ENCODE results near the gene KCNQ2.

DNA sequence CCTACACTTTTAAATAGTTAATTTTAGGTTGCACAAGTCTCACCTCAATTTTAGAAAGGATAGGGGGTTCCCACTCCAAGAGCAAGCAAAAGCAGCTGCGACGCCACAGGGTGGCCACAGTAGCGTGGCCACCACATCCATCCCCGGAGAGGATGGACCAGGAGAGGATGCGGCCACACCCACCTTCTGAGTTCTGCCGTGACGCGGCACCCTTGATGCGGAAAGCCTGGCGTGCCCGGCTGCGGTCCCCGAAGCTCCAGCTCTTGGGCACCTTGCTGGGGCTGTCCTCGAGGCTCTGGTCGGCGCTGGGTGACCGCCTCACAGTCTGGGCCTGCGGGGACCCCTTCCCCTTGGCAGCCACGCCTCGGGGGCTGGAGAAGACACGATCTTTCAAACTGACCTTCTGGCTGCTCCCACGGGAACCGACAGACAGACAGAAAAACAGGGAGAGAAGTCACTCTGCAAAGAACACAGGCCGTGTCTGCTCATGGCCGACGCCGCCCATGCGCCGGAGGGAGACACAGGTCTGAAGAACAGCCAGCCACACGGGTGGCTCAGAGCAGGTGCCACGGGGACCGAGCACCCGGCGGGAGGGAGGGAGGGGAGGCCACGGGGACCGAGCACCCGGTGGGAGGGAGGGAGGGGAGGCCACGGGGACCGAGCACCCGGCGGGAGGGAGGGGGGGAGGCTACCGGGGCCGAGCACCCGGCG is 57.6 kb downstream of the KCNQ2 start:
- TF ChIP-seq, protein P1, sequence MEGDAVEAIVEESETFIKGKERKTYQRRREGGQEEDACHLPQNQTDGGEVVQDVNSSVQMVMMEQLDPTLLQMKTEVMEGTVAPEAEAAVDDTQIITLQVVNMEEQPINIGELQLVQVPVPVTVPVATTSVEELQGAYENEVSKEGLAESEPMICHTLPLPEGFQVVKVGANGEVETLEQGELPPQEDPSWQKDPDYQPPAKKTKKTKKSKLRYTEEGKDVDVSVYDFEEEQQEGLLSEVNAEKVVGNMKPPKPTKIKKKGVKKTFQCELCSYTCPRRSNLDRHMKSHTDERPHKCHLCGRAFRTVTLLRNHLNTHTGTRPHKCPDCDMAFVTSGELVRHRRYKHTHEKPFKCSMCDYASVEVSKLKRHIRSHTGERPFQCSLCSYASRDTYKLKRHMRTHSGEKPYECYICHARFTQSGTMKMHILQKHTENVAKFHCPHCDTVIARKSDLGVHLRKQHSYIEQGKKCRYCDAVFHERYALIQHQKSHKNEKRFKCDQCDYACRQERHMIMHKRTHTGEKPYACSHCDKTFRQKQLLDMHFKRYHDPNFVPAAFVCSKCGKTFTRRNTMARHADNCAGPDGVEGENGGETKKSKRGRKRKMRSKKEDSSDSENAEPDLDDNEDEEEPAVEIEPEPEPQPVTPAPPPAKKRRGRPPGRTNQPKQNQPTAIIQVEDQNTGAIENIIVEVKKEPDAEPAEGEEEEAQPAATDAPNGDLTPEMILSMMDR (IDR thresholded peaks at IDR 0.05): no peak
- TF ChIP-seq POLR2A (IDR thresholded peaks at IDR 0.05): no peak

Measured in adrenal gland (tissue), 5 donors.